PFSK-1 (cell line): Measurements from ENCODE around the gene THBS3.

Experiments used
- FOXP2 ChIP-seq: optimal IDR thresholded peaks from 2 replicates; pipeline ENCODE3; 2011; ENCODE audit warnings: borderline replicate concordance, control low read depth, inconsistent platforms; ENCODE audit not compliant: insufficient read depth; ENCODE audit errors: extremely low read length, extremely low read depth
- POLR2AphosphoS5 ChIP-seq: IDR thresholded peaks from 2 replicates; pipeline ENCODE4 v1.6.1; 2012; ENCODE audit warnings: low read depth, mild to moderate bottlenecking, control low read depth, low read length, moderate library complexity
- SIN3A ChIP-seq: IDR thresholded peaks from 2 replicates; pipeline ENCODE4 v1.6.1; 2012; ENCODE audit warnings: mild to moderate bottlenecking, low read length, moderate library complexity, borderline replicate concordance; ENCODE audit not compliant: insufficient read depth
- TAF1 ChIP-seq: IDR thresholded peaks from 2 replicates; pipeline ENCODE4 v1.6.1; 2012; ENCODE audit warnings: low read length, control low read depth, borderline replicate concordance; ENCODE audit not compliant: insufficient read depth
- TF ChIP-seq, protein P1 (sequence below), 2 experiments: IDR thresholded peaks; 2 replicates each; pipeline versions ENCODE4 v1.6.1 to v1.8.0; 2011 to 2012; ENCODE audit warnings: low read depth in 2 of 2, low read length in 2 of 2, control low read depth in 1 of 2, inconsistent platforms in 1 of 2, mild to moderate bottlenecking in 1 of 2, moderate library complexity in 1 of 2; ENCODE audit not compliant: insufficient read depth in 1 of 2

Gene THBS3

GRCh38 chr1:155210314-155211104 is 2.8 kb upstream of the THBS3 start:
- no peak for TF ChIP-seq FOXP2
- TF ChIP-seq, protein P1, sequence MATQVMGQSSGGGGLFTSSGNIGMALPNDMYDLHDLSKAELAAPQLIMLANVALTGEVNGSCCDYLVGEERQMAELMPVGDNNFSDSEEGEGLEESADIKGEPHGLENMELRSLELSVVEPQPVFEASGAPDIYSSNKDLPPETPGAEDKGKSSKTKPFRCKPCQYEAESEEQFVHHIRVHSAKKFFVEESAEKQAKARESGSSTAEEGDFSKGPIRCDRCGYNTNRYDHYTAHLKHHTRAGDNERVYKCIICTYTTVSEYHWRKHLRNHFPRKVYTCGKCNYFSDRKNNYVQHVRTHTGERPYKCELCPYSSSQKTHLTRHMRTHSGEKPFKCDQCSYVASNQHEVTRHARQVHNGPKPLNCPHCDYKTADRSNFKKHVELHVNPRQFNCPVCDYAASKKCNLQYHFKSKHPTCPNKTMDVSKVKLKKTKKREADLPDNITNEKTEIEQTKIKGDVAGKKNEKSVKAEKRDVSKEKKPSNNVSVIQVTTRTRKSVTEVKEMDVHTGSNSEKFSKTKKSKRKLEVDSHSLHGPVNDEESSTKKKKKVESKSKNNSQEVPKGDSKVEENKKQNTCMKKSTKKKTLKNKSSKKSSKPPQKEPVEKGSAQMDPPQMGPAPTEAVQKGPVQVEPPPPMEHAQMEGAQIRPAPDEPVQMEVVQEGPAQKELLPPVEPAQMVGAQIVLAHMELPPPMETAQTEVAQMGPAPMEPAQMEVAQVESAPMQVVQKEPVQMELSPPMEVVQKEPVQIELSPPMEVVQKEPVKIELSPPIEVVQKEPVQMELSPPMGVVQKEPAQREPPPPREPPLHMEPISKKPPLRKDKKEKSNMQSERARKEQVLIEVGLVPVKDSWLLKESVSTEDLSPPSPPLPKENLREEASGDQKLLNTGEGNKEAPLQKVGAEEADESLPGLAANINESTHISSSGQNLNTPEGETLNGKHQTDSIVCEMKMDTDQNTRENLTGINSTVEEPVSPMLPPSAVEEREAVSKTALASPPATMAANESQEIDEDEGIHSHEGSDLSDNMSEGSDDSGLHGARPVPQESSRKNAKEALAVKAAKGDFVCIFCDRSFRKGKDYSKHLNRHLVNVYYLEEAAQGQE (IDR thresholded peaks at IDR 0.05; ENCODE audit: insufficient read depth in 1 of 2, low read depth in 2 of 2, low read length in 2 of 2): no peak
- no peak for TF ChIP-seq SIN3A
- no peak for TF ChIP-seq POLR2AphosphoS5
- TF ChIP-seq TAF1: no peak

- TF ChIP-seq SIN3A: no peak
- peak; percentile 39; the same call in 1 of the 2 replicates for TF ChIP-seq POLR2AphosphoS5
- TF ChIP-seq, protein P1 (IDR thresholded peaks at IDR 0.05; ENCODE audit: insufficient read depth in 1 of 2, low read depth in 2 of 2, low read length in 2 of 2): peak in 1 of 2 experiments; percentile 46; a peak in 1 of 4 replicates
- no peak for TF ChIP-seq FOXP2
- no peak for TF ChIP-seq TAF1
These were observed 1.6 kb upstream of the THBS3 start for GRCh38 chr1:155209312-155209721.

DNA sequence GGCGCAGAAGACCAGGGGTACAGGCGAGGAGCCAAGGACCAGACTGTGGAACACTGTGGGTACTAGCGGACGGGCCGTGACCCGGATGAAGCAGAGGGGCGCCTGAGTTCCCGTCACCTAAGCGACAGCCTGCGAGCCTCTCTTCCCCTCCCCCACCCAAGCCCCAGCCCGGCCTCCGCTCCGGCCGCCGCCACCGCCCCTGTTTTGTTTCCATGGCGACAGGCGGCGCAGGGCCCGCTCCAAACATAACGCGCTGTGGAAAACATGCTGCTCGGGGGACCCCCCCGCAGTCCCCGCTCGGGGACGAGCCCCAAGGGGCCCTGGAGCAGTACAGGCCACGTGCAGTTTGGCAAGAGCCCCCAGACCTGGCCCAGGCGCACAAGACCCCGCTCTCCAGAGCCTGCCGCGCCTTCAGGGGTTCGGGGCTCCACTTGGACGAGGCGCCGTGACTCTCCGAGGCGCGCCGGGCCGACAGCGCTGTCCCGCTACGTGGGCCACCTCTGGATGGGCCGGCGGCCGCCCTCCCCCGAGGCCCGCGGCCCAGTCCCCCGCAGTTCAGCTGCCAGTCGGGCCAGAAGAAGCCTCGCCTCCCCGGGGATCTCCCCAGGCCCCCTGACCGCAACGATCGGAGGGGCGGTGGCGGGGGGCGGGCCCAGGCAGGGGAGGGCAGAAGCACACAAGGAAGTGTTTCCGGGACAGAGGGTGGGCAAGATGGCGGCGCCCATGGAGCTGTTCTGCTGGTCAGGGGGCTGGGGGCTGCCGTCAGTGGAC is 1.0 kb upstream of the THBS3 start, which contains the start of gene MTX1:
MTX1 (plus strand) TSS at position 155 of the 771 bp plus-strand sequence; CDS start at position 265, 110 bp downstream.
- peak; percentile 8 for TF ChIP-seq FOXP2
- peak; percentile 90; the same call in 1 of the 2 replicates for TF ChIP-seq SIN3A
- no peak; the same call in 1 of the 2 replicates for TF ChIP-seq POLR2AphosphoS5
- no peak for TF ChIP-seq TAF1

- TF ChIP-seq FOXP2 (peak; percentile 14), TAF1 (no peak)
These were observed 549 bp downstream of the THBS3 start for GRCh38 chr1:155206891-155207805.

GRCh38 chr1:155205969-155206593 is 1.6 kb downstream of the THBS3 start:
- TF ChIP-seq TAF1 (no peak), FOXP2 (no peak), POLR2AphosphoS5 (no peak), SIN3A (no peak)
- TF ChIP-seq, protein P1 (IDR thresholded peaks at IDR 0.05; ENCODE audit: insufficient read depth in 1 of 2, low read depth in 2 of 2, low read length in 2 of 2): no peak
